Fibroblast of mammary gland (primary cell): ENCODE measurements around the gene GON4L.
"Not testable (repeated sequence)": the region's sequence is repeated elsewhere in the genome, so short reads cannot be mapped to it uniquely, and the experiment has no call there.

Experiments used
- DNase-seq: peaks from one replicate; pipeline ENCODE4 v3.0.0-alpha.2; 2010; ENCODE audit warnings: low read depth
- H3K4me3 ChIP-seq: 2 replicates; pipeline ENCODE4 v1.5.1; 2011; ENCODE audit warnings: low read depth, mild to moderate bottlenecking, low read length, moderate library complexity; ENCODE audit not compliant: control insufficient read depth
- CTCF ChIP-seq: conservative IDR thresholded peaks from 2 replicates; pipeline ENCODE4 v1.5.1; 2011; ENCODE audit warnings: low read depth, low read length, inconsistent platforms; ENCODE audit not compliant: control insufficient read depth, insufficient read depth

Gene GON4L

GRCh38 chr1:155741908-155742307 lies 115.1 kb downstream of the GON4L start:
- no peak for DNase-seq
- H3K4me3 ChIP-seq, result no peak overlapping the region
- no peak for TF ChIP-seq CTCF

- DNase-seq, result no peak
- H3K4me3 ChIP-seq, result no peak overlapping the region
- TF ChIP-seq CTCF, result no peak
Measured at GRCh38 chr1:155740995-155741394, 116.0 kb downstream of the GON4L start.

- DNase-seq, result peak; percentile 75
- peak; percentile 77 for TF ChIP-seq CTCF
Measured at GRCh38 chr1:155729031-155729898, 127.7 kb downstream of the GON4L start.

GRCh38 chr1:155725142-155725541 lies 131.9 kb downstream of the GON4L start:
- no peak for TF ChIP-seq CTCF
- no peak for DNase-seq
- H3K4me3 ChIP-seq, result no peak overlapping the region

More at GRCh38 chr1:155729031-155729898, 127.7 kb downstream of the GON4L start:
- no peak overlapping the region for H3K4me3 ChIP-seq

GRCh38 chr1:155719703-155720102 lies 137.3 kb downstream of the GON4L start:
- TF ChIP-seq CTCF, result no peak
- no peak overlapping the region for H3K4me3 ChIP-seq
- no peak for DNase-seq

GRCh38 chr1:155718524-155719115 lies 138.4 kb downstream of the GON4L start:
- DNase-seq, result not testable (repeated sequence)

GRCh38 chr1:155717041-155717440 lies 140.0 kb downstream of the GON4L start:
- TF ChIP-seq CTCF, result no peak
- no peak overlapping the region for H3K4me3 ChIP-seq
- DNase-seq, result no peak

More at GRCh38 chr1:155718524-155719115, 138.4 kb downstream of the GON4L start:
- not testable (repeated sequence) for H3K4me3 ChIP-seq
